HepG2 (cell line): ENCODE data around the gene CCDC158. TPM values are rescaled to one million over a fixed set of nuclear protein-coding genes. Genes with fewer than 3 reads are reported as not detected.
A peak's percentile ranks its signal among the peaks of the same experiment; 100 is the strongest.

Experiments
- BRCA1 ChIP-seq: sonication (generic); formaldehyde crosslinking; IDR thresholded peaks from 2 replicates; pipeline ENCODE4 v1.4.0; 2020; ENCODE audit warnings: missing genetic modification reagents
- FIP1L1 ChIP-seq: fragments of 200-400 bp; formaldehyde crosslinking; IDR thresholded peaks from 2 replicates; pipeline ENCODE4 v1.6.1; 2018; ENCODE audit warnings: low read depth, mild to moderate bottlenecking, low read length, moderate library complexity, borderline replicate concordance; ENCODE audit not compliant: insufficient read depth
- GATAD2A ChIP-seq: IDR thresholded peaks from 2 replicates; pipeline ENCODE4 v1.6.1; 2016
- SNAI1 ChIP-seq: sonication (generic); formaldehyde crosslinking; IDR thresholded peaks from 2 replicates; pipeline ENCODE4 v1.5.0; 2020; ENCODE audit warnings: mild to moderate bottlenecking, missing genetic modification reagents, borderline replicate concordance
- THAP9 ChIP-seq: sonication (generic); formaldehyde crosslinking; IDR thresholded peaks from 2 replicates; pipeline ENCODE4; 2020; ENCODE audit warnings: missing genetic modification reagents, mild to moderate bottlenecking, borderline replicate concordance
- ZFP36L1 ChIP-seq: sonication (generic); formaldehyde crosslinking; IDR thresholded peaks from 2 replicates; pipeline ENCODE4 v1.8.0; 2022; ENCODE audit warnings: mild to moderate bottlenecking, missing genetic modification reagents, moderate library complexity
- ZNF770 ChIP-seq: sonication (generic); formaldehyde crosslinking; IDR thresholded peaks from 2 replicates; pipeline ENCODE4 v1.5.0; 2020; ENCODE audit warnings: mild to moderate bottlenecking, missing genetic modification reagents
- polyA plus RNA-seq, 8 experiments: library from polyadenylated mRNA; depleted of rRNA in 3 of 8; stranded (reverse) in 7 of 8; unstranded in 1 of 8; fragments of >200 nt; fragmentation: Illumina TruSeq in 4 of 8; extraction: Trizol in 4 of 8; gene quantifications; 2 replicates each; pipeline versions ENCODE4 v1.2.1 to v1.2.3, GENCODE V29; 2011 to 2016; ENCODE audit warnings: low read depth in 4 of 8, missing spikeins in 1 of 8, mixed read lengths in 1 of 8; ENCODE audit not compliant: insufficient read depth in 1 of 8
- total RNA-seq, 5 experiments: library from RNA; depleted of rRNA; stranded (reverse); fragments of >200 nt; fragmentation: Illumina TruSeq; extraction: Trizol; gene quantifications; 2 replicates each; pipeline ENCODE4 v1.2.3, GENCODE V29; 2016; ENCODE audit warnings: low read depth in 1 of 5
- TF ChIP-seq, protein P1 (sequence below): sonication (generic); formaldehyde crosslinking; IDR thresholded peaks from 2 replicates; pipeline ENCODE4 v1.4.0; 2020; ENCODE audit warnings: missing genetic modification reagents
- TF ChIP-seq, protein P2 (sequence below): sonication (generic); formaldehyde crosslinking; IDR thresholded peaks from 2 replicates; pipeline ENCODE4 v1.4.0; 2020; ENCODE audit warnings: mild to moderate bottlenecking, missing genetic modification reagents
- TF ChIP-seq, protein P3 (sequence below): sonication (generic); formaldehyde crosslinking; conservative IDR thresholded peaks from 2 replicates; pipeline ENCODE4 v1.8.0; 2022; ENCODE audit warnings: missing genetic modification reagents
- TF ChIP-seq, protein P4 (sequence below): sonication (generic); formaldehyde crosslinking; IDR thresholded peaks from 2 replicates; pipeline ENCODE4 v1.4.0; 2020; ENCODE audit warnings: missing genetic modification reagents, mild to moderate bottlenecking, borderline replicate concordance

Gene CCDC158
- total and polyA plus RNA-seq, 2 of the 13 experiments (the other 11 are each of a cell fraction or from before 2014, with no cell fraction given) = not detected

GRCh38 chr4:76305971-76306881 lies 114.7 kb downstream of the CCDC158 start, which contains the start of gene STBD1 (continued):
- TF ChIP-seq, protein P1, sequence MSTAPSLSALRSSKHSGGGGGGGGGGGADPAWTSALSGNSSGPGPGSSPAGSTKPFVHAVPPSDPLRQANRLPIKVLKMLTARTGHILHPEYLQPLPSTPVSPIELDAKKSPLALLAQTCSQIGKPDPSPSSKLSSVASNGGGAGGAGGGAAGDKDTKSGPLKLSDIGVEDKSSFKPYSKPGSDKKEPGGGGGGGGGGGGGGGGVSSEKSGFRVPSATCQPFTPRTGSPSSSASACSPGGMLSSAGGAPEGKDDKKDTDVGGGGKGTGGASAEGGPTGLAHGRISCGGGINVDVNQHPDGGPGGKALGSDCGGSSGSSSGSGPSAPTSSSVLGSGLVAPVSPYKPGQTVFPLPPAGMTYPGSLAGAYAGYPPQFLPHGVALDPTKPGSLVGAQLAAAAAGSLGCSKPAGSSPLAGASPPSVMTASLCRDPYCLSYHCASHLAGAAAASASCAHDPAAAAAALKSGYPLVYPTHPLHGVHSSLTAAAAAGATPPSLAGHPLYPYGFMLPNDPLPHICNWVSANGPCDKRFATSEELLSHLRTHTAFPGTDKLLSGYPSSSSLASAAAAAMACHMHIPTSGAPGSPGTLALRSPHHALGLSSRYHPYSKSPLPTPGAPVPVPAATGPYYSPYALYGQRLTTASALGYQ (CRISPR knock-in tag) = no peak
- TF ChIP-seq, protein P2, sequence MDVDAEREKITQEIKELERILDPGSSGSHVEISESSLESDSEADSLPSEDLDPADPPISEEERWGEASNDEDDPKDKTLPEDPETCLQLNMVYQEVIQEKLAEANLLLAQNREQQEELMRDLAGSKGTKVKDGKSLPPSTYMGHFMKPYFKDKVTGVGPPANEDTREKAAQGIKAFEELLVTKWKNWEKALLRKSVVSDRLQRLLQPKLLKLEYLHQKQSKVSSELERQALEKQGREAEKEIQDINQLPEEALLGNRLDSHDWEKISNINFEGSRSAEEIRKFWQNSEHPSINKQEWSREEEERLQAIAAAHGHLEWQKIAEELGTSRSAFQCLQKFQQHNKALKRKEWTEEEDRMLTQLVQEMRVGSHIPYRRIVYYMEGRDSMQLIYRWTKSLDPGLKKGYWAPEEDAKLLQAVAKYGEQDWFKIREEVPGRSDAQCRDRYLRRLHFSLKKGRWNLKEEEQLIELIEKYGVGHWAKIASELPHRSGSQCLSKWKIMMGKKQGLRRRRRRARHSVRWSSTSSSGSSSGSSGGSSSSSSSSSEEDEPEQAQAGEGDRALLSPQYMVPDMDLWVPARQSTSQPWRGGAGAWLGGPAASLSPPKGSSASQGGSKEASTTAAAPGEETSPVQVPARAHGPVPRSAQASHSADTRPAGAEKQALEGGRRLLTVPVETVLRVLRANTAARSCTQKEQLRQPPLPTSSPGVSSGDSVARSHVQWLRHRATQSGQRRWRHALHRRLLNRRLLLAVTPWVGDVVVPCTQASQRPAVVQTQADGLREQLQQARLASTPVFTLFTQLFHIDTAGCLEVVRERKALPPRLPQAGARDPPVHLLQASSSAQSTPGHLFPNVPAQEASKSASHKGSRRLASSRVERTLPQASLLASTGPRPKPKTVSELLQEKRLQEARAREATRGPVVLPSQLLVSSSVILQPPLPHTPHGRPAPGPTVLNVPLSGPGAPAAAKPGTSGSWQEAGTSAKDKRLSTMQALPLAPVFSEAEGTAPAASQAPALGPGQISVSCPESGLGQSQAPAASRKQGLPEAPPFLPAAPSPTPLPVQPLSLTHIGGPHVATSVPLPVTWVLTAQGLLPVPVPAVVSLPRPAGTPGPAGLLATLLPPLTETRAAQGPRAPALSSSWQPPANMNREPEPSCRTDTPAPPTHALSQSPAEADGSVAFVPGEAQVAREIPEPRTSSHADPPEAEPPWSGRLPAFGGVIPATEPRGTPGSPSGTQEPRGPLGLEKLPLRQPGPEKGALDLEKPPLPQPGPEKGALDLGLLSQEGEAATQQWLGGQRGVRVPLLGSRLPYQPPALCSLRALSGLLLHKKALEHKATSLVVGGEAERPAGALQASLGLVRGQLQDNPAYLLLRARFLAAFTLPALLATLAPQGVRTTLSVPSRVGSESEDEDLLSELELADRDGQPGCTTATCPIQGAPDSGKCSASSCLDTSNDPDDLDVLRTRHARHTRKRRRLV = no peak; the same call in 1 of the 2 replicates
- TF ChIP-seq ZFP36L1 (CRISPR knock-in tag) (peak; percentile 64; the same call in 1 of the 2 replicates), GATAD2A (CRISPR knock-in tag) (peak; percentile 33; the same call in 1 of the 2 replicates), FIP1L1 (no peak), THAP9 (CRISPR knock-in tag) (peak; percentile 67), SNAI1 (no peak), ZNF770 (CRISPR knock-in tag) (peak; percentile 64), BRCA1 (CRISPR knock-in tag) (no peak; the same call in 1 of the 2 replicates)
- TF ChIP-seq, protein P3, sequence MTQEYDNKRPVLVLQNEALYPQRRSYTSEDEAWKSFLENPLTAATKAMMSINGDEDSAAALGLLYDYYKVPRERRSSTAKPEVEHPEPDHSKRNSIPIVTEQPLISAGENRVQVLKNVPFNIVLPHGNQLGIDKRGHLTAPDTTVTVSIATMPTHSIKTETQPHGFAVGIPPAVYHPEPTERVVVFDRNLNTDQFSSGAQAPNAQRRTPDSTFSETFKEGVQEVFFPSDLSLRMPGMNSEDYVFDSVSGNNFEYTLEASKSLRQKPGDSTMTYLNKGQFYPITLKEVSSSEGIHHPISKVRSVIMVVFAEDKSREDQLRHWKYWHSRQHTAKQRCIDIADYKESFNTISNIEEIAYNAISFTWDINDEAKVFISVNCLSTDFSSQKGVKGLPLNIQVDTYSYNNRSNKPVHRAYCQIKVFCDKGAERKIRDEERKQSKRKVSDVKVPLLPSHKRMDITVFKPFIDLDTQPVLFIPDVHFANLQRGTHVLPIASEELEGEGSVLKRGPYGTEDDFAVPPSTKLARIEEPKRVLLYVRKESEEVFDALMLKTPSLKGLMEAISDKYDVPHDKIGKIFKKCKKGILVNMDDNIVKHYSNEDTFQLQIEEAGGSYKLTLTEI (CRISPR knock-in tag) = no peak
- TF ChIP-seq, protein P4, sequence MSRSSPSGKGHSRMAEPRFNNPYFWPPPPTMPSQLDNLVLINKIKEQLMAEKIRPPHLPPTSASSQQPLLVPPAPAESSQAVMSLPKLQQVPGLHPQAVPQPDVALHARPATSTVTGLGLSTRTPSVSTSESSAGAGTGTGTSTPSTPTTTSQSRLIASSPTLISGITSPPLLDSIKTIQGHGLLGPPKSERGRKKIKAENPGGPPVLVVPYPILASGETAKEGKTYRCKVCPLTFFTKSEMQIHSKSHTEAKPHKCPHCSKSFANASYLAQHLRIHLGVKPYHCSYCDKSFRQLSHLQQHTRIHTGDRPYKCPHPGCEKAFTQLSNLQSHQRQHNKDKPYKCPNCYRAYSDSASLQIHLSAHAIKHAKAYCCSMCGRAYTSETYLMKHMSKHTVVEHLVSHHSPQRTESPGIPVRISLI (CRISPR knock-in tag) = no peak
